Measurements from ENCODE around the gene SLAIN1. TPM values are rescaled to one million over a fixed set of nuclear protein-coding genes. Genes with fewer than 3 reads are reported as not detected.

SLAIN1 gene
- total RNA-seq, 1 experiment from 2014 or later = 2.4 TPM

- H3K9me2 ChIP-seq (ENCODE audit: insufficient read depth) = no peaks in the 10 kb centered on the region
- no peaks in the 10 kb centered on the region for H3K4me1 ChIP-seq (replicated peaks; ENCODE audit: insufficient read depth)
- intact Hi-C loops (cut with micrococcal nuclease; ENCODE audit: unreplicated experiment) = loop anchor here (10.0 kb wide), 1 partner anchor 368 kb away; the partner anchor contains the start of gene MYCBP2
- H3K36me3 ChIP-seq (ENCODE audit: low read depth) = no peaks in the 10 kb centered on the region
- H4K20me1 ChIP-seq (ENCODE audit: insufficient read depth) = no peaks in the 10 kb centered on the region
- no peak overlapping the region for H3K4me3 ChIP-seq
- DNase-seq = no peak
- H3K27ac ChIP-seq = no peak overlapping the region
- no peaks in the 10 kb centered on the region for H3K9me3 ChIP-seq (ENCODE audit: insufficient read depth, low read depth)
- ChIA-PET POLR2A (ENCODE audit: unreplicated experiment) (no interaction called here), CTCF (no interaction called here)
- peaks cover 12% of the 10 kb centered on the region; the same call in 1 of the 2 replicates for H3F3A ChIP-seq (ENCODE audit: insufficient read depth, low read depth)
- no peak overlapping the region for H2AFZ ChIP-seq
- H3K27me3 ChIP-seq (ENCODE audit: insufficient read depth, low read depth) = no peaks in the 10 kb centered on the region
- H3K79me2 ChIP-seq (ENCODE audit: low read depth) = no peaks in the 10 kb centered on the region
- no TSS peak for BruUV-seq (replicated peaks)
- no peak overlapping the region for H3K4me2 ChIP-seq
- TF ChIP-seq CTCF (conservative IDR thresholded peaks at IDR 0.05) (no peak), EZH2 (IDR thresholded peaks at IDR 0.05; ENCODE audit: low read depth) (no peak)
These were observed 4.6 kb upstream of the SLAIN1 start for GRCh38 chr13:77692746-77693448.

- H3K79me2 ChIP-seq (ENCODE audit: low read depth) = no peaks in the 10 kb centered on the region
- no peaks in the 10 kb centered on the region for H3K9me2 ChIP-seq (ENCODE audit: insufficient read depth)
- peaks cover 12% of the 10 kb centered on the region; the same call in 1 of the 2 replicates for H3F3A ChIP-seq (ENCODE audit: insufficient read depth, low read depth)
- no peaks in the 10 kb centered on the region for H3K9me3 ChIP-seq (ENCODE audit: insufficient read depth, low read depth)
- H4K20me1 ChIP-seq (ENCODE audit: insufficient read depth) = no peaks in the 10 kb centered on the region
- H3K27ac ChIP-seq = no peak overlapping the region
- H3K4me3 ChIP-seq = no peak overlapping the region
- intact Hi-C loops (cut with micrococcal nuclease; ENCODE audit: unreplicated experiment) = loop anchor here (10.0 kb wide), 1 partner anchor 369 kb away; the partner anchor contains the start of gene MYCBP2
- H3K4me1 ChIP-seq (replicated peaks; ENCODE audit: insufficient read depth) = no peaks in the 10 kb centered on the region
- H3K36me3 ChIP-seq (ENCODE audit: low read depth) = no peaks in the 10 kb centered on the region
- no TSS peak for BruUV-seq (replicated peaks)
- ChIA-PET POLR2A (ENCODE audit: unreplicated experiment) (no interaction called here), CTCF (no interaction called here)
- TF ChIP-seq CTCF (conservative IDR thresholded peaks at IDR 0.05) = no peak
- TF ChIP-seq EZH2 (IDR thresholded peaks at IDR 0.05; ENCODE audit: low read depth) = no peak
- DNase-seq = no peak
- no peak overlapping the region for H2AFZ ChIP-seq
- H3K4me2 ChIP-seq = no peak overlapping the region
- H3K27me3 ChIP-seq (ENCODE audit: insufficient read depth, low read depth) = no peaks in the 10 kb centered on the region
These were observed 4.0 kb upstream of the SLAIN1 start for GRCh38 chr13:77693449-77693940.

GRCh38 chr13:77696006-77696878, 1.2 kb upstream of the SLAIN1 start:
- TF ChIP-seq CTCF (conservative IDR thresholded peaks at IDR 0.05) (no peak), EZH2 (IDR thresholded peaks at IDR 0.05; ENCODE audit: low read depth) (no peak)
- H3K27ac ChIP-seq = no peak overlapping the region
- H3K4me3 ChIP-seq = no peak overlapping the region
- no peaks in the 10 kb centered on the region for H3K9me3 ChIP-seq (ENCODE audit: insufficient read depth, low read depth)
- no peaks in the 10 kb centered on the region for H3K27me3 ChIP-seq (ENCODE audit: insufficient read depth, low read depth)
- peak overlapping the region; percentile 23; the same call in 1 of the 2 replicates for H3K4me2 ChIP-seq
- intact Hi-C loops (cut with micrococcal nuclease; ENCODE audit: unreplicated experiment) = loop anchor here (10.0 kb wide), 1 partner anchor 371 kb away; the partner anchor contains the start of gene MYCBP2
- peaks cover 12% of the 10 kb centered on the region; the same call in 1 of the 2 replicates for H3F3A ChIP-seq (ENCODE audit: insufficient read depth, low read depth)
- ChIA-PET CTCF (no interaction called here), POLR2A (ENCODE audit: unreplicated experiment) (interaction anchor here (0.7 kb wide), 1 partner anchor 1139 kb away, joined by 13 read pairs; no protein-coding TSS in a partner anchor)
- no peak for DNase-seq
- BruUV-seq (replicated peaks) = no TSS peak
- H3K79me2 ChIP-seq (ENCODE audit: low read depth) = peaks cover 13% of the 10 kb centered on the region; the same call in 1 of the 2 replicates
- H2AFZ ChIP-seq = no peak overlapping the region
- no peaks in the 10 kb centered on the region for H3K36me3 ChIP-seq (ENCODE audit: low read depth)
- H4K20me1 ChIP-seq (ENCODE audit: insufficient read depth) = no peaks in the 10 kb centered on the region
- peaks cover 17% of the 10 kb centered on the region for H3K4me1 ChIP-seq (replicated peaks; ENCODE audit: insufficient read depth)
- no peaks in the 10 kb centered on the region for H3K9me2 ChIP-seq (ENCODE audit: insufficient read depth)

Data from PC-9 (cell line).